K562 (cell line): ENCODE measurements around the gene LOC128125822.

ENCODE experiments used
- POU5F1 ChIP-seq: fragments of 150-350 bp; IDR thresholded peaks from 2 replicates; pipeline ENCODE4 v1.6.1; 2014; ENCODE audit warnings: borderline replicate concordance, low read length, low read depth, mild to moderate bottlenecking; ENCODE audit not compliant: partially characterized antibody
- ZNF197 ChIP-seq: fragments of 200-800 bp; sonication (Bioruptor generic); IDR thresholded peaks from 2 replicates; pipeline ENCODE4 v1.6.1; 2016; ENCODE audit warnings: low read depth, missing genetic modification characterization, missing compliant biosample characterization
- TF ChIP-seq, protein P1 (sequence below): fragments of 450-650 bp; IDR thresholded peaks from 2 replicates; pipeline ENCODE4 v1.6.1; 2016; ENCODE audit warnings: mild to moderate bottlenecking, moderate library complexity
- TF ChIP-seq, protein P2 (sequence below): fragments of 450-650 bp; formaldehyde crosslinking; IDR thresholded peaks from 2 replicates; pipeline ENCODE4 v1.4.0; 2020; ENCODE audit warnings: mild to moderate bottlenecking, mixed read lengths
- TF ChIP-seq, protein P3 (sequence below): sonication (generic); formaldehyde crosslinking; IDR thresholded peaks from 2 replicates; pipeline ENCODE4 v1.8.0; 2022; ENCODE audit warnings: mild to moderate bottlenecking, missing genetic modification reagents
- TF ChIP-seq, protein P4 (sequence below): fragments of 450-650 bp; formaldehyde crosslinking; IDR thresholded peaks from 2 replicates; pipeline ENCODE4 v1.4.0; 2022; ENCODE audit warnings: missing genetic modification characterization

Gene LOC128125822

DNA sequence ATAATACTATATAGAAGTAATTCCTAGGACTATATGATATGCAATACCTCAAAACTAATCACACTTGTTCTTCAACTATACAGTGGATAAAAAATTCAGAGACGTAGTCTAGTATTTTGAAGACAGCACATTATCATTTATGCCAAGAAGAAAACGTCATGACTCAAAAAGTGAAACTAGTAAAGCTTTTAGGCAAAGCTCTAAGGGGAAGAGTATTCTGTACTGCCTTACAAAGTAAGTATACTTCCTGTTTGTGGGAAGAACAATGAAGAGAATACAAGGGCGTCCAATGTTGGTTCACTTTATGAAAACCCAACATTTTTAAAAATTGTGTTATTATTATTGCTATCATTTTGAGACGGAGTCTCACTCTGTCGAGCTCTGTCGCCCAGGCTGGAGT is 27.9 kb downstream of the LOC128125822 start (continued):
- TF ChIP-seq, protein P1, sequence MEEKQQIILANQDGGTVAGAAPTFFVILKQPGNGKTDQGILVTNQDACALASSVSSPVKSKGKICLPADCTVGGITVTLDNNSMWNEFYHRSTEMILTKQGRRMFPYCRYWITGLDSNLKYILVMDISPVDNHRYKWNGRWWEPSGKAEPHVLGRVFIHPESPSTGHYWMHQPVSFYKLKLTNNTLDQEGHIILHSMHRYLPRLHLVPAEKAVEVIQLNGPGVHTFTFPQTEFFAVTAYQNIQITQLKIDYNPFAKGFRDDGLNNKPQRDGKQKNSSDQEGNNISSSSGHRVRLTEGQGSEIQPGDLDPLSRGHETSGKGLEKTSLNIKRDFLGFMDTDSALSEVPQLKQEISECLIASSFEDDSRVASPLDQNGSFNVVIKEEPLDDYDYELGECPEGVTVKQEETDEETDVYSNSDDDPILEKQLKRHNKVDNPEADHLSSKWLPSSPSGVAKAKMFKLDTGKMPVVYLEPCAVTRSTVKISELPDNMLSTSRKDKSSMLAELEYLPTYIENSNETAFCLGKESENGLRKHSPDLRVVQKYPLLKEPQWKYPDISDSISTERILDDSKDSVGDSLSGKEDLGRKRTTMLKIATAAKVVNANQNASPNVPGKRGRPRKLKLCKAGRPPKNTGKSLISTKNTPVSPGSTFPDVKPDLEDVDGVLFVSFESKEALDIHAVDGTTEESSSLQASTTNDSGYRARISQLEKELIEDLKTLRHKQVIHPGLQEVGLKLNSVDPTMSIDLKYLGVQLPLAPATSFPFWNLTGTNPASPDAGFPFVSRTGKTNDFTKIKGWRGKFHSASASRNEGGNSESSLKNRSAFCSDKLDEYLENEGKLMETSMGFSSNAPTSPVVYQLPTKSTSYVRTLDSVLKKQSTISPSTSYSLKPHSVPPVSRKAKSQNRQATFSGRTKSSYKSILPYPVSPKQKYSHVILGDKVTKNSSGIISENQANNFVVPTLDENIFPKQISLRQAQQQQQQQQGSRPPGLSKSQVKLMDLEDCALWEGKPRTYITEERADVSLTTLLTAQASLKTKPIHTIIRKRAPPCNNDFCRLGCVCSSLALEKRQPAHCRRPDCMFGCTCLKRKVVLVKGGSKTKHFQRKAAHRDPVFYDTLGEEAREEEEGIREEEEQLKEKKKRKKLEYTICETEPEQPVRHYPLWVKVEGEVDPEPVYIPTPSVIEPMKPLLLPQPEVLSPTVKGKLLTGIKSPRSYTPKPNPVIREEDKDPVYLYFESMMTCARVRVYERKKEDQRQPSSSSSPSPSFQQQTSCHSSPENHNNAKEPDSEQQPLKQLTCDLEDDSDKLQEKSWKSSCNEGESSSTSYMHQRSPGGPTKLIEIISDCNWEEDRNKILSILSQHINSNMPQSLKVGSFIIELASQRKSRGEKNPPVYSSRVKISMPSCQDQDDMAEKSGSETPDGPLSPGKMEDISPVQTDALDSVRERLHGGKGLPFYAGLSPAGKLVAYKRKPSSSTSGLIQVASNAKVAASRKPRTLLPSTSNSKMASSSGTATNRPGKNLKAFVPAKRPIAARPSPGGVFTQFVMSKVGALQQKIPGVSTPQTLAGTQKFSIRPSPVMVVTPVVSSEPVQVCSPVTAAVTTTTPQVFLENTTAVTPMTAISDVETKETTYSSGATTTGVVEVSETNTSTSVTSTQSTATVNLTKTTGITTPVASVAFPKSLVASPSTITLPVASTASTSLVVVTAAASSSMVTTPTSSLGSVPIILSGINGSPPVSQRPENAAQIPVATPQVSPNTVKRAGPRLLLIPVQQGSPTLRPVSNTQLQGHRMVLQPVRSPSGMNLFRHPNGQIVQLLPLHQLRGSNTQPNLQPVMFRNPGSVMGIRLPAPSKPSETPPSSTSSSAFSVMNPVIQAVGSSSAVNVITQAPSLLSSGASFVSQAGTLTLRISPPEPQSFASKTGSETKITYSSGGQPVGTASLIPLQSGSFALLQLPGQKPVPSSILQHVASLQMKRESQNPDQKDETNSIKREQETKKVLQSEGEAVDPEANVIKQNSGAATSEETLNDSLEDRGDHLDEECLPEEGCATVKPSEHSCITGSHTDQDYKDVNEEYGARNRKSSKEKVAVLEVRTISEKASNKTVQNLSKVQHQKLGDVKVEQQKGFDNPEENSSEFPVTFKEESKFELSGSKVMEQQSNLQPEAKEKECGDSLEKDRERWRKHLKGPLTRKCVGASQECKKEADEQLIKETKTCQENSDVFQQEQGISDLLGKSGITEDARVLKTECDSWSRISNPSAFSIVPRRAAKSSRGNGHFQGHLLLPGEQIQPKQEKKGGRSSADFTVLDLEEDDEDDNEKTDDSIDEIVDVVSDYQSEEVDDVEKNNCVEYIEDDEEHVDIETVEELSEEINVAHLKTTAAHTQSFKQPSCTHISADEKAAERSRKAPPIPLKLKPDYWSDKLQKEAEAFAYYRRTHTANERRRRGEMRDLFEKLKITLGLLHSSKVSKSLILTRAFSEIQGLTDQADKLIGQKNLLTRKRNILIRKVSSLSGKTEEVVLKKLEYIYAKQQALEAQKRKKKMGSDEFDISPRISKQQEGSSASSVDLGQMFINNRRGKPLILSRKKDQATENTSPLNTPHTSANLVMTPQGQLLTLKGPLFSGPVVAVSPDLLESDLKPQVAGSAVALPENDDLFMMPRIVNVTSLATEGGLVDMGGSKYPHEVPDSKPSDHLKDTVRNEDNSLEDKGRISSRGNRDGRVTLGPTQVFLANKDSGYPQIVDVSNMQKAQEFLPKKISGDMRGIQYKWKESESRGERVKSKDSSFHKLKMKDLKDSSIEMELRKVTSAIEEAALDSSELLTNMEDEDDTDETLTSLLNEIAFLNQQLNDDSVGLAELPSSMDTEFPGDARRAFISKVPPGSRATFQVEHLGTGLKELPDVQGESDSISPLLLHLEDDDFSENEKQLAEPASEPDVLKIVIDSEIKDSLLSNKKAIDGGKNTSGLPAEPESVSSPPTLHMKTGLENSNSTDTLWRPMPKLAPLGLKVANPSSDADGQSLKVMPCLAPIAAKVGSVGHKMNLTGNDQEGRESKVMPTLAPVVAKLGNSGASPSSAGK, result no peak
- TF ChIP-seq, protein P2, sequence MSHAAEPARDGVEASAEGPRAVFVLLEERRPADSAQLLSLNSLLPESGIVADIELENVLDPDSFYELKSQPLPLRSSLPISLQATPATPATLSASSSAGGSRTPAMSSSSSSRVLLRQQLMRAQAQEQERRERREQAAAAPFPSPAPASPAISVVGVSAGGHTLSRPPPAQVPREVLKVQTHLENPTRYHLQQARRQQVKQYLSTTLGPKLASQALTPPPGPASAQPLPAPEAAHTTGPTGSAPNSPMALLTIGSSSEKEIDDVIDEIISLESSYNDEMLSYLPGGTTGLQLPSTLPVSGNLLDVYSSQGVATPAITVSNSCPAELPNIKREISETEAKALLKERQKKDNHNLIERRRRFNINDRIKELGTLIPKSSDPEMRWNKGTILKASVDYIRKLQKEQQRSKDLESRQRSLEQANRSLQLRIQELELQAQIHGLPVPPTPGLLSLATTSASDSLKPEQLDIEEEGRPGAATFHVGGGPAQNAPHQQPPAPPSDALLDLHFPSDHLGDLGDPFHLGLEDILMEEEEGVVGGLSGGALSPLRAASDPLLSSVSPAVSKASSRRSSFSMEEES, result no peak
- TF ChIP-seq, protein P3, sequence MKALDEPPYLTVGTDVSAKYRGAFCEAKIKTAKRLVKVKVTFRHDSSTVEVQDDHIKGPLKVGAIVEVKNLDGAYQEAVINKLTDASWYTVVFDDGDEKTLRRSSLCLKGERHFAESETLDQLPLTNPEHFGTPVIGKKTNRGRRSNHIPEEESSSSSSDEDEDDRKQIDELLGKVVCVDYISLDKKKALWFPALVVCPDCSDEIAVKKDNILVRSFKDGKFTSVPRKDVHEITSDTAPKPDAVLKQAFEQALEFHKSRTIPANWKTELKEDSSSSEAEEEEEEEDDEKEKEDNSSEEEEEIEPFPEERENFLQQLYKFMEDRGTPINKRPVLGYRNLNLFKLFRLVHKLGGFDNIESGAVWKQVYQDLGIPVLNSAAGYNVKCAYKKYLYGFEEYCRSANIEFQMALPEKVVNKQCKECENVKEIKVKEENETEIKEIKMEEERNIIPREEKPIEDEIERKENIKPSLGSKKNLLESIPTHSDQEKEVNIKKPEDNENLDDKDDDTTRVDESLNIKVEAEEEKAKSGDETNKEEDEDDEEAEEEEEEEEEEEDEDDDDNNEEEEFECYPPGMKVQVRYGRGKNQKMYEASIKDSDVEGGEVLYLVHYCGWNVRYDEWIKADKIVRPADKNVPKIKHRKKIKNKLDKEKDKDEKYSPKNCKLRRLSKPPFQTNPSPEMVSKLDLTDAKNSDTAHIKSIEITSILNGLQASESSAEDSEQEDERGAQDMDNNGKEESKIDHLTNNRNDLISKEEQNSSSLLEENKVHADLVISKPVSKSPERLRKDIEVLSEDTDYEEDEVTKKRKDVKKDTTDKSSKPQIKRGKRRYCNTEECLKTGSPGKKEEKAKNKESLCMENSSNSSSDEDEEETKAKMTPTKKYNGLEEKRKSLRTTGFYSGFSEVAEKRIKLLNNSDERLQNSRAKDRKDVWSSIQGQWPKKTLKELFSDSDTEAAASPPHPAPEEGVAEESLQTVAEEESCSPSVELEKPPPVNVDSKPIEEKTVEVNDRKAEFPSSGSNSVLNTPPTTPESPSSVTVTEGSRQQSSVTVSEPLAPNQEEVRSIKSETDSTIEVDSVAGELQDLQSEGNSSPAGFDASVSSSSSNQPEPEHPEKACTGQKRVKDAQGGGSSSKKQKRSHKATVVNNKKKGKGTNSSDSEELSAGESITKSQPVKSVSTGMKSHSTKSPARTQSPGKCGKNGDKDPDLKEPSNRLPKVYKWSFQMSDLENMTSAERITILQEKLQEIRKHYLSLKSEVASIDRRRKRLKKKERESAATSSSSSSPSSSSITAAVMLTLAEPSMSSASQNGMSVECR, result no peak
- TF ChIP-seq POU5F1 (no peak), ZNF197 (CRISPR knock-in tag) (no peak)
- TF ChIP-seq, protein P4, sequence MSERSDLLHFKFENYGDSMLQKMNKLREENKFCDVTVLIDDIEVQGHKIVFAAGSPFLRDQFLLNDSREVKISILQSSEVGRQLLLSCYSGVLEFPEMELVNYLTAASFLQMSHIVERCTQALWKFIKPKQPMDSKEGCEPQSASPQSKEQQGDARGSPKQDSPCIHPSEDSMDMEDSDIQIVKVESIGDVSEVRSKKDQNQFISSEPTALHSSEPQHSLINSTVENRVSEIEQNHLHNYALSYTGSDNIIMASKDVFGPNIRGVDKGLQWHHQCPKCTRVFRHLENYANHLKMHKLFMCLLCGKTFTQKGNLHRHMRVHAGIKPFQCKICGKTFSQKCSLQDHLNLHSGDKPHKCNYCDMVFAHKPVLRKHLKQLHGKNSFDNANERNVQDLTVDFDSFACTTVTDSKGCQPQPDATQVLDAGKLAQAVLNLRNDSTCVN (CRISPR knock-in tag), result no peak
